Uterus (tissue), 2 donors: ENCODE measurements around the gene ASB2.

Experiments
- CTCF ChIP-seq, 4 experiments: fragments of 200-600 bp in 2 of 4; fragments of 450-650 bp in 2 of 4; sonication (generic) in 2 of 4; IDR thresholded peaks; one replicate each; pipeline ENCODE4 v1.5.1; 2016 to 2019; ENCODE audit warnings: antibody characterized with exemption in 4 of 4, mild to moderate bottlenecking in 2 of 4, moderate library complexity in 1 of 4
- POLR2A ChIP-seq, 2 donors: fragments of 450-650 bp; IDR thresholded peaks; one replicate each; pipeline ENCODE4 v1.6.1; 2016; ENCODE audit warnings: antibody characterized with exemption in 2 of 2, mild to moderate bottlenecking in 1 of 2, moderate library complexity in 1 of 2

- TF ChIP-seq POLR2A (IDR thresholded peaks at IDR 0.05) (no peak), CTCF (IDR thresholded peaks at IDR 0.05) (no peak)
Measured at GRCh38 chr14:93897476-93897845, 78.9 kb downstream of the ASB2 start.
